SK-N-SH (cell line): ENCODE data around the gene WDR33. TPM values are rescaled to one million over a fixed set of nuclear protein-coding genes. Genes with fewer than 3 reads are reported as not detected.

Source experiments
- CTCF ChIA-PET: fragments of 300-600, 350-600 bp; formaldehyde crosslinking; extraction: SDS; loops from one replicate; lab custom pipeline; 2021; lab: Yijun Ruan, JAX
- POLR2A ChIA-PET: fragments of 350-600 bp; sonication (Branson Sonifier 250); formaldehyde crosslinking; extraction: SDS; loops from one replicate; lab custom pipeline; 2020; ENCODE audit warnings: antibody characterized with exemption, inconsistent platforms; lab: Yijun Ruan, JAX
- DNase-seq: peaks from one replicate; pipeline ENCODE4 v3.0.0; 2012
- H2AFZ ChIP-seq: fragments of 200-600 bp; sonication (generic); 2 replicates; pipeline ENCODE4 v1.8.1; 2016; ENCODE audit warnings: antibody characterized with exemption, mild to moderate bottlenecking, low read depth
- H3F3A ChIP-seq: fragments of 200-600 bp; sonication (generic); replicated peaks from 2 replicates; pipeline ENCODE3; 2016; ENCODE audit warnings: antibody characterized with exemption, mild to moderate bottlenecking; ENCODE audit not compliant: insufficient read depth
- H3K27ac ChIP-seq, 2 experiments: fragments of 200-500 bp in 1 of 2; fragments of 200-600 bp in 1 of 2; sonication (Bioruptor generic) in 1 of 2; sonication (generic), shearing (Covaris generic) in 1 of 2; 2 replicates each; pipeline versions ENCODE4 v1.5.1 to v1.6.1; 2014 to 2016; ENCODE audit warnings: low read depth in 2 of 2, inconsistent platforms in 1 of 2, low read length in 1 of 2, mild to moderate bottlenecking in 1 of 2, mixed read lengths in 1 of 2
- H3K27me3 ChIP-seq: fragments of 200-600 bp; sonication (generic), shearing (Covaris generic); 2 replicates; pipeline ENCODE4 v1.6.1; 2016; ENCODE audit warnings: mixed run types; ENCODE audit not compliant: insufficient read depth
- H3K36me3 ChIP-seq, 2 experiments: fragments of 200-500 bp in 1 of 2; fragments of 200-600 bp in 1 of 2; sonication (Bioruptor generic) in 1 of 2; sonication (generic) in 1 of 2; replicated peaks in 1 of 2; 2 replicates each; pipeline versions ENCODE3 to v1.5.1; 2014 to 2016; ENCODE audit warnings: low read length in 1 of 2, mild to moderate bottlenecking in 1 of 2; ENCODE audit not compliant: insufficient read depth in 2 of 2, control insufficient read depth in 1 of 2
- H3K4me1 ChIP-seq, 2 experiments: fragments of 200-500 bp in 1 of 2; fragments of 200-600 bp in 1 of 2; sonication (Bioruptor generic) in 1 of 2; sonication (generic), shearing (Covaris generic) in 1 of 2; 2 replicates each; pipeline versions ENCODE4 v1.5.1 to v1.6.1; 2014 to 2016; ENCODE audit warnings: low read depth in 1 of 2, low read length in 1 of 2, mixed run types in 1 of 2; ENCODE audit not compliant: insufficient read depth in 2 of 2, control insufficient read depth in 1 of 2
- H3K4me2 ChIP-seq: fragments of 200-600 bp; sonication (generic), shearing (Covaris generic); 2 replicates; pipeline ENCODE4 v1.6.1; 2017; ENCODE audit warnings: mixed run types
- H3K4me3 ChIP-seq, 2 experiments: fragments of 200-500 bp in 1 of 2; fragments of 200-600 bp in 1 of 2; sonication (Bioruptor generic) in 1 of 2; sonication (generic), shearing (Covaris generic) in 1 of 2; 2 replicates each; pipeline versions ENCODE4 v1.5.1 to v1.8.1; 2014 to 2016; ENCODE audit warnings: low read depth in 2 of 2, inconsistent platforms in 1 of 2, low read length in 1 of 2, mild to moderate bottlenecking in 1 of 2, mixed read lengths in 1 of 2, moderate library complexity in 1 of 2
- H3K79me2 ChIP-seq: fragments of 200-600 bp; sonication (generic); 2 replicates; pipeline ENCODE4 v1.8.1; 2017; ENCODE audit warnings: mild to moderate bottlenecking; ENCODE audit not compliant: insufficient read depth
- H3K9ac ChIP-seq: fragments of 200-600 bp; sonication (generic); 2 replicates; pipeline ENCODE4 v1.6.1; 2017; ENCODE audit warnings: mixed run types
- H3K9me2 ChIP-seq: fragments of 200-600 bp; sonication (generic); 2 replicates; pipeline ENCODE4 v1.6.1; 2017; ENCODE audit warnings: mixed run types
- H3K9me3 ChIP-seq: fragments of 200-600 bp; sonication (generic); 2 replicates; pipeline ENCODE4 v1.6.1; 2017; ENCODE audit warnings: mixed run types, mild to moderate bottlenecking, moderate library complexity
- H4K20me1 ChIP-seq: fragments of 200-600 bp; sonication (generic); 2 replicates; pipeline ENCODE4 v1.6.1; 2017; ENCODE audit warnings: mild to moderate bottlenecking, mixed run types; ENCODE audit not compliant: insufficient read depth
- CHD2 ChIP-seq: fragments of 150-350 bp; IDR thresholded peaks from 2 replicates; pipeline ENCODE4 v1.6.1; 2018; ENCODE audit warnings: low read length; ENCODE audit not compliant: partially characterized antibody
- ELF1 ChIP-seq: IDR thresholded peaks from 2 replicates; pipeline ENCODE4 v1.4.0; 2012
- EP300 ChIP-seq, 2 experiments: IDR thresholded peaks; 2 replicates each; pipeline versions ENCODE4 v1.4.0 to v1.6.1; 2012; ENCODE audit warnings: borderline replicate concordance in 1 of 2, low read depth in 1 of 2, low read length in 1 of 2
- FOXJ3 ChIP-seq: sonication (generic); formaldehyde crosslinking; IDR thresholded peaks from 2 replicates; pipeline ENCODE4 v1.5.1; 2020; ENCODE audit warnings: mild to moderate bottlenecking, missing genetic modification reagents
- GABPA ChIP-seq: IDR thresholded peaks from 2 replicates; pipeline ENCODE4 v1.4.0; 2012; ENCODE audit warnings: low read depth, mild to moderate bottlenecking
- JUND ChIP-seq: IDR thresholded peaks from 2 replicates; pipeline ENCODE4 v1.4.0; 2012
- MXI1 ChIP-seq: IDR thresholded peaks from 2 replicates; pipeline ENCODE4 v1.6.1; 2012; ENCODE audit warnings: mild to moderate bottlenecking, low read depth, low read length, improper control_type of control experiment
- NFIC ChIP-seq: IDR thresholded peaks from 2 replicates; pipeline ENCODE4 v1.4.0; 2012; ENCODE audit warnings: borderline replicate concordance
- RAD21 ChIP-seq: IDR thresholded peaks from 2 replicates; pipeline ENCODE4 v1.6.1; 2012; ENCODE audit warnings: mild to moderate bottlenecking, low read length
- RXRA ChIP-seq: IDR thresholded peaks from 2 replicates; pipeline ENCODE4 v1.4.0; 2012; ENCODE audit warnings: low read depth, mild to moderate bottlenecking, borderline replicate concordance
- TCF12 ChIP-seq: IDR thresholded peaks from 2 replicates; pipeline ENCODE4 v1.4.0; 2012
- TEAD4 ChIP-seq: IDR thresholded peaks from 2 replicates; pipeline ENCODE4 v1.4.0; 2012; ENCODE audit warnings: mild to moderate bottlenecking, borderline replicate concordance; ENCODE audit not compliant: insufficient read depth
- USF1 ChIP-seq: IDR thresholded peaks from 2 replicates; pipeline ENCODE4 v1.4.0; 2012; ENCODE audit warnings: low read depth, borderline replicate concordance
- ZBTB33 ChIP-seq: IDR thresholded peaks from 2 replicates; pipeline ENCODE4 v1.4.0; 2012; ENCODE audit warnings: low read depth, borderline replicate concordance
- whole genome bisulfite sequencing: methylation state at CpG from one replicate; pipeline ENCODE4 v1.1.6; 2017; ENCODE audit warnings: low lambda C conversion rate; 5-methylcytosine and 5-hydroxymethylcytosine counted together
- polyA plus RNA-seq, 3 experiments: library from polyadenylated mRNA; depleted of rRNA; stranded (reverse); fragments of >200 nt; gene quantifications; 2 replicates each; pipeline ENCODE4 v1.2.3, GENCODE V29; 2012
- TF ChIP-seq, protein P1 (sequence below): fragments of 150-350 bp; IDR thresholded peaks from 2 replicates; pipeline ENCODE4 v1.6.1; 2017; ENCODE audit warnings: antibody characterized with exemption, low read length, low read depth, borderline replicate concordance
- TF ChIP-seq, protein P2 (sequence below): IDR thresholded peaks from 2 replicates; pipeline ENCODE4 v1.4.0; 2012; ENCODE audit warnings: low read depth
- TF ChIP-seq, protein P3 (sequence below): fragments of 150-350 bp; IDR thresholded peaks from 2 replicates; pipeline ENCODE4 v1.6.1; 2016; ENCODE audit warnings: mild to moderate bottlenecking, low read depth, low read length
- TF ChIP-seq, protein P4 (sequence below): fragments of 200-600 bp; sonication (generic); IDR thresholded peaks from 2 replicates; pipeline ENCODE4 v1.6.1; 2017; ENCODE audit warnings: antibody characterized with exemption, mild to moderate bottlenecking, moderate library complexity

Gene WDR33
- polyA plus RNA-seq, 1 of the 3 experiments (the other 2 are of a cell fraction) = 12.4 TPM

DNA sequence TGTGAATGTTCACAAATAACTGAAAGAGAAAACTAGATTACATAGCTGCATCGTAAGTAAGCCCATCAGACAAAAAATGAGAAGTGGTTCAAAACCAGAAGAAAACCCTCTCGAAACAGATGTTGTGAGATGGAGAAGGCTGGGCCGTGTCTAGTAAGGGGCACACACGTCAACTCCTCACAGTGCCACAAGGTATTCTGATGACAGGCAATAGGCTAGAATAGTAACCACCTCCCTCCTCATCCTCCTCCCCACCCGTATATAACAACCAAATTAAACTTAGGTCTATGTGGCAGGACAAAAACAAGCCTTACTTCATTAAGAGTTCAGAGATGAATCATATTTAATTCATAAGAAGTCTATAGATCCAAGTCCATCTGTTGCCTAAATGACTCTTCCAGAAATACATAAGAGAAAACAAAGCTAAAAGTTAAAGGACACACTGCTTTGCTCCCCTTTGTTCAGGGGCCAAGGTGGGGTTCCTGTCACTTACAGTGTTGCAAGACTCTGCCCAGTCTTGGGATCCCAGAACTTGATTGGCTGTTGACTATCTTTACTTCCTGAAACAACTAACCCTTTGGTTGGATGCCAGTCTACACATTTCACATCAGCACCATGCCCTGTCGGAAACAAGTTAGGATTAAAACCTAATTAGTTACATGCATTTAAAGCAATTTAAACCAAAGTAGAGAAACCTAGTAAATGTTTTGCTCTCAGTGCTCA, 84.7 kb downstream of the WDR33 start:
- no peaks in the 10 kb centered on the region for H3K4me1 ChIP-seq
- no peak overlapping the region for H2AFZ ChIP-seq
- no peak overlapping the region for H3K27ac ChIP-seq
- peaks cover 5% of the 10 kb centered on the region for H3F3A ChIP-seq
- H3K79me2 ChIP-seq = no peaks in the 10 kb centered on the region
- POLR2A ChIA-PET = no interaction called here
- H3K4me3 ChIP-seq = no peak overlapping the region
- WGBS = 89% methylated on average over 6 of the region's 6 CpGs
- no peak for DNase-seq
- no peak for TF ChIP-seq ZBTB33
- no peak for TF ChIP-seq JUND
- no peak for TF ChIP-seq USF1
- TF ChIP-seq TCF12 = no peak
- no peak for TF ChIP-seq TEAD4
- TF ChIP-seq CHD2 = no peak
- TF ChIP-seq EP300 (IDR thresholded peaks at IDR 0.05; ENCODE audit: borderline replicate concordance in 1 of 2, low read depth in 1 of 2, low read length in 1 of 2) = no peak
- TF ChIP-seq, protein P1, sequence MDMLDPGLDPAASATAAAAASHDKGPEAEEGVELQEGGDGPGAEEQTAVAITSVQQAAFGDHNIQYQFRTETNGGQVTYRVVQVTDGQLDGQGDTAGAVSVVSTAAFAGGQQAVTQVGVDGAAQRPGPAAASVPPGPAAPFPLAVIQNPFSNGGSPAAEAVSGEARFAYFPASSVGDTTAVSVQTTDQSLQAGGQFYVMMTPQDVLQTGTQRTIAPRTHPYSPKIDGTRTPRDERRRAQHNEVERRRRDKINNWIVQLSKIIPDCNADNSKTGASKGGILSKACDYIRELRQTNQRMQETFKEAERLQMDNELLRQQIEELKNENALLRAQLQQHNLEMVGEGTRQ = no peak
- TF ChIP-seq, protein P2, sequence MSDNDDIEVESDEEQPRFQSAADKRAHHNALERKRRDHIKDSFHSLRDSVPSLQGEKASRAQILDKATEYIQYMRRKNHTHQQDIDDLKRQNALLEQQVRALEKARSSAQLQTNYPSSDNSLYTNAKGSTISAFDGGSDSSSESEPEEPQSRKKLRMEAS = no peak
- no peak for TF ChIP-seq NFIC
- TF ChIP-seq GABPA = no peak
- no peak for TF ChIP-seq RXRA
- TF ChIP-seq, protein P3, sequence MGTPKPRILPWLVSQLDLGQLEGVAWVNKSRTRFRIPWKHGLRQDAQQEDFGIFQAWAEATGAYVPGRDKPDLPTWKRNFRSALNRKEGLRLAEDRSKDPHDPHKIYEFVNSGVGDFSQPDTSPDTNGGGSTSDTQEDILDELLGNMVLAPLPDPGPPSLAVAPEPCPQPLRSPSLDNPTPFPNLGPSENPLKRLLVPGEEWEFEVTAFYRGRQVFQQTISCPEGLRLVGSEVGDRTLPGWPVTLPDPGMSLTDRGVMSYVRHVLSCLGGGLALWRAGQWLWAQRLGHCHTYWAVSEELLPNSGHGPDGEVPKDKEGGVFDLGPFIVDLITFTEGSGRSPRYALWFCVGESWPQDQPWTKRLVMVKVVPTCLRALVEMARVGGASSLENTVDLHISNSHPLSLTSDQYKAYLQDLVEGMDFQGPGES = no peak
- TF ChIP-seq, protein P4, sequence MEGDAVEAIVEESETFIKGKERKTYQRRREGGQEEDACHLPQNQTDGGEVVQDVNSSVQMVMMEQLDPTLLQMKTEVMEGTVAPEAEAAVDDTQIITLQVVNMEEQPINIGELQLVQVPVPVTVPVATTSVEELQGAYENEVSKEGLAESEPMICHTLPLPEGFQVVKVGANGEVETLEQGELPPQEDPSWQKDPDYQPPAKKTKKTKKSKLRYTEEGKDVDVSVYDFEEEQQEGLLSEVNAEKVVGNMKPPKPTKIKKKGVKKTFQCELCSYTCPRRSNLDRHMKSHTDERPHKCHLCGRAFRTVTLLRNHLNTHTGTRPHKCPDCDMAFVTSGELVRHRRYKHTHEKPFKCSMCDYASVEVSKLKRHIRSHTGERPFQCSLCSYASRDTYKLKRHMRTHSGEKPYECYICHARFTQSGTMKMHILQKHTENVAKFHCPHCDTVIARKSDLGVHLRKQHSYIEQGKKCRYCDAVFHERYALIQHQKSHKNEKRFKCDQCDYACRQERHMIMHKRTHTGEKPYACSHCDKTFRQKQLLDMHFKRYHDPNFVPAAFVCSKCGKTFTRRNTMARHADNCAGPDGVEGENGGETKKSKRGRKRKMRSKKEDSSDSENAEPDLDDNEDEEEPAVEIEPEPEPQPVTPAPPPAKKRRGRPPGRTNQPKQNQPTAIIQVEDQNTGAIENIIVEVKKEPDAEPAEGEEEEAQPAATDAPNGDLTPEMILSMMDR = no peak
- TF ChIP-seq RAD21 = no peak
- no peak for TF ChIP-seq FOXJ3
- no peak for TF ChIP-seq MXI1
- TF ChIP-seq ELF1 = no peak
- TF ChIP-seq, all 33 proteins: peak for 0
- no peaks in the 10 kb centered on the region for H3K9me2 ChIP-seq
- peaks cover 31 to 38% of the 10 kb centered on the region in 2 experiments for H3K36me3 ChIP-seq
- CTCF ChIA-PET = interaction anchor here (1.3 kb wide), 1 partner anchor 14 kb away, joined by 4 read pairs; no protein-coding TSS in a partner anchor
- no peak overlapping the region for H3K9ac ChIP-seq
- H4K20me1 ChIP-seq = no peaks in the 10 kb centered on the region
- H3K9me3 ChIP-seq = no peaks in the 10 kb centered on the region
- H3K4me2 ChIP-seq = no peak overlapping the region
- no peaks in the 10 kb centered on the region for H3K27me3 ChIP-seq
